Endothelial cell of umbilical vein (primary cell): ENCODE data around the gene ARHGEF9.

Experiments used
- CTCF ChIP-seq, 2 donors: IDR thresholded peaks; 1 replicate in 1 of 2; 2 replicates in 1 of 2; pipeline ENCODE4 v1.5.1; 2011; ENCODE audit warnings: low read length in 2 of 2, mild to moderate bottlenecking in 2 of 2, moderate library complexity in 2 of 2, control low read depth in 1 of 2, inconsistent platforms in 1 of 2, low read depth in 1 of 2; ENCODE audit not compliant: insufficient read depth in 1 of 2; ENCODE audit errors: extremely low read depth in 1 of 2
- EZH2 ChIP-seq: IDR thresholded peaks from 2 replicates; pipeline ENCODE4 v1.6.1; 2012; ENCODE audit warnings: borderline replicate concordance, low read depth, mild to moderate bottlenecking, moderate library complexity, low read length, inconsistent platforms; ENCODE audit not compliant: severe bottlenecking
- MYC ChIP-seq: IDR thresholded peaks from one replicate; pipeline ENCODE4 v1.6.1; 2011; ENCODE audit warnings: mild to moderate bottlenecking, low read depth, low read length
- POLR2AphosphoS5 ChIP-seq: IDR thresholded peaks from 2 replicates; pipeline ENCODE4 v1.6.1; 2012; ENCODE audit warnings: low read depth, mild to moderate bottlenecking, control low read depth, low read length, moderate library complexity; ENCODE audit not compliant: insufficient read depth

GRCh38 chrX:63720293-63720692 lies 64.7 kb downstream of the ARHGEF9 start:
- TF ChIP-seq POLR2AphosphoS5 = no peak
- TF ChIP-seq CTCF (IDR thresholded peaks at IDR 0.05; ENCODE audit: extremely low read depth in 1 of 2, insufficient read depth in 1 of 2, low read depth in 1 of 2, low read length in 2 of 2) = no peak
- TF ChIP-seq EZH2 = no peak
- TF ChIP-seq MYC = no peak
